Measurements from ENCODE around the gene NCOA6.

The NCOA6 gene

GRCh38 chr20:34704177-34705007 lies 121.1 kb downstream of the NCOA6 start, which contains the start of gene TP53INP2:
TSS of gene TP53INP2 (plus strand) at chr20:34704344. CDS start at chr20:34708740, 4,396 bp downstream.
- peak; percentile 85 for DNase-seq (ENCODE audit: low spot score)

GRCh38 chr20:34703424-34704176 lies 121.9 kb downstream of the NCOA6 start:
- no peak for DNase-seq (ENCODE audit: low spot score)

- DNase-seq (ENCODE audit: low spot score): no peak
Observed at GRCh38 chr20:34703061-34703423, 122.4 kb downstream of the NCOA6 start.

- peak; percentile 68 for DNase-seq (ENCODE audit: low spot score)
Observed at GRCh38 chr20:34701405-34702085, 123.9 kb downstream of the NCOA6 start.

GRCh38 chr20:34693414-34693813 lies 132.0 kb downstream of the NCOA6 start:
- DNase-seq (ENCODE audit: low spot score): no peak

- DNase-seq (ENCODE audit: low spot score): no peak
Observed at GRCh38 chr20:34691838-34692237, 133.6 kb downstream of the NCOA6 start.

GRCh38 chr20:34689486-34689885 lies 136.0 kb downstream of the NCOA6 start:
- no peak for DNase-seq (ENCODE audit: low spot score)

- no peak for DNase-seq (ENCODE audit: low spot score)
Observed at GRCh38 chr20:34683667-34684066, 141.8 kb downstream of the NCOA6 start.

- no peak for DNase-seq (ENCODE audit: low spot score)
Observed at GRCh38 chr20:34680586-34681175, 144.8 kb downstream of the NCOA6 start.

- peak; percentile 96 for DNase-seq (ENCODE audit: low spot score)
Observed at GRCh38 chr20:34676642-34677373, 148.6 kb downstream of the NCOA6 start, which contains the start of gene PIGU. TSS of gene PIGU (minus strand) at chr20:34677092. CDS start at chr20:34677085, 7 bp downstream.

- DNase-seq (ENCODE audit: low spot score): peak; percentile 5
Observed at GRCh38 chr20:34675993-34676641, 149.3 kb downstream of the NCOA6 start.

GRCh38 chr20:34675561-34675960 lies 149.9 kb downstream of the NCOA6 start:
- no peak for DNase-seq (ENCODE audit: low spot score)

GRCh38 chr20:34673412-34673811 lies 152.0 kb downstream of the NCOA6 start:
- DNase-seq (ENCODE audit: low spot score): no peak

- no peak for DNase-seq (ENCODE audit: low spot score)
Observed at GRCh38 chr20:34669094-34669493, 156.4 kb downstream of the NCOA6 start.
